Measurements from ENCODE around the gene ALDH1A3. TPM values are rescaled to one million over a fixed set of nuclear protein-coding genes. Genes with fewer than 3 reads are reported as not detected.

Gene ALDH1A3
- total RNA-seq, 1 experiment from 2014 or later: 248 TPM

- POLR2A ChIA-PET: no interaction called here
- no peak for DNase-seq (ENCODE audit: low read depth, low spot score)
- BruUV-seq (replicated peaks): no TSS peak
Observed at GRCh38 chr15:100893261-100893963, 13.8 kb downstream of the ALDH1A3 start.

DNA sequence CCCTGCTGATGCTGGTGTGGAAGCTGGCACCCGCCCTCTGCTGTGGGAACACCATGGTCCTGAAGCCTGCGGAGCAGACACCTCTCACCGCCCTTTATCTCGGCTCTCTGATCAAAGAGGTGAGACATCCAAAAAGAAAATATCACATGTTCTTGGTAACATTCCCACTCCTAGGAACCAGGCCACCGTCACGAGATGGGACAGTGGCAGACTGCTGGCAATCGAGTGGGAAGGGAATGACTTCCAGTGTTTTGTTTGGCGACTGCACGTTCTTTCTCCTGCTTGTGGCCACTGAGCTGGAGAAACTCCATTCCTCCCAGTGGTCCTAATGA, 14.3 kb downstream of the ALDH1A3 start:
- DNase-seq (ENCODE audit: low read depth, low spot score): no peak
- BruUV-seq (replicated peaks): no TSS peak
- no peaks in the 10 kb centered on the region for H3K27me3 ChIP-seq (ENCODE audit: insufficient read depth, low read length)
- H3K79me2 ChIP-seq (ENCODE audit: insufficient read depth, low read length): peaks cover 80% of the 10 kb centered on the region
- no peaks in the 10 kb centered on the region for H3K4me1 ChIP-seq (ENCODE audit: control insufficient read depth in 1 of 2, insufficient read depth in 2 of 2, low read length in 2 of 2)
- no peaks in the 10 kb centered on the region for H3K9me3 ChIP-seq (ENCODE audit: control insufficient read depth in 1 of 2, insufficient read depth in 1 of 2, low read depth in 1 of 2, low read length in 2 of 2)
- H3K4me2 ChIP-seq (ENCODE audit: low read length): no peak overlapping the region
- H3K9ac ChIP-seq (ENCODE audit: low read length): no peak overlapping the region
- ChIA-PET POLR2A (no interaction called here), RAD21 (ENCODE audit: low non-redundant PET in 1 of 2, low total read pairs in 2 of 2, uncharacterized antibody in 2 of 2, unreplicated experiment in 2 of 2) (no interaction called here), CTCF (interaction anchor here (0.9 kb wide), 1 partner anchor 21 kb away, joined by 4 read pairs; no protein-coding TSS in a partner anchor)
- ATAC-seq: no peak
- H3K4me3 ChIP-seq (replicated peaks in 1 of 2; ENCODE audit: low read depth in 1 of 2, low read length in 2 of 2): no peak overlapping the region
- no peak overlapping the region for H2AFZ ChIP-seq (ENCODE audit: low read depth, low read length, poor library complexity, severe bottlenecking)
- H3K9me2 ChIP-seq (ENCODE audit: insufficient read depth): no peaks in the 10 kb centered on the region
- peaks cover 32 to 96% of the 10 kb centered on the region in 2 experiments for H3K36me3 ChIP-seq (ENCODE audit: control insufficient read depth in 1 of 2, insufficient read depth in 2 of 2, low read length in 2 of 2)
- H3K27ac ChIP-seq (ENCODE audit: low read depth, low read length): no peak overlapping the region
- H4K20me1 ChIP-seq (ENCODE audit: insufficient read depth): peaks cover 14% of the 10 kb centered on the region; the same call in 1 of the 2 replicates
- intact Hi-C loops (cut with micrococcal nuclease): no loop called here
- no peak for TF ChIP-seq EZH2phosphoT487 (IDR thresholded peaks at IDR 0.05; ENCODE audit: borderline replicate concordance)
- no peak for TF ChIP-seq RAD21 (IDR thresholded peaks at IDR 0.05; ENCODE audit: low read depth)
- no peak for TF ChIP-seq YY1 (IDR thresholded peaks at IDR 0.05; ENCODE audit: extremely low read depth, insufficient replicate concordance, low read depth, low read length)
- TF ChIP-seq CEBPB (IDR thresholded peaks at IDR 0.05; ENCODE audit: low read depth): no peak
- TF ChIP-seq, protein P1, sequence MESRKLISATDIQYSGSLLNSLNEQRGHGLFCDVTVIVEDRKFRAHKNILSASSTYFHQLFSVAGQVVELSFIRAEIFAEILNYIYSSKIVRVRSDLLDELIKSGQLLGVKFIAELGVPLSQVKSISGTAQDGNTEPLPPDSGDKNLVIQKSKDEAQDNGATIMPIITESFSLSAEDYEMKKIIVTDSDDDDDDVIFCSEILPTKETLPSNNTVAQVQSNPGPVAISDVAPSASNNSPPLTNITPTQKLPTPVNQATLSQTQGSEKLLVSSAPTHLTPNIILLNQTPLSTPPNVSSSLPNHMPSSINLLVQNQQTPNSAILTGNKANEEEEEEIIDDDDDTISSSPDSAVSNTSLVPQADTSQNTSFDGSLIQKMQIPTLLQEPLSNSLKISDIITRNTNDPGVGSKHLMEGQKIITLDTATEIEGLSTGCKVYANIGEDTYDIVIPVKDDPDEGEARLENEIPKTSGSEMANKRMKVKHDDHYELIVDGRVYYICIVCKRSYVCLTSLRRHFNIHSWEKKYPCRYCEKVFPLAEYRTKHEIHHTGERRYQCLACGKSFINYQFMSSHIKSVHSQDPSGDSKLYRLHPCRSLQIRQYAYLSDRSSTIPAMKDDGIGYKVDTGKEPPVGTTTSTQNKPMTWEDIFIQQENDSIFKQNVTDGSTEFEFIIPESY (IDR thresholded peaks at IDR 0.05; ENCODE audit: extremely low read depth, insufficient replicate concordance, low read length): no peak
- no peak for TF ChIP-seq TCF7L2 (IDR thresholded peaks at IDR 0.05; ENCODE audit: borderline replicate concordance, extremely low read depth, insufficient read depth, insufficient read length)
- TF ChIP-seq, protein P2, sequence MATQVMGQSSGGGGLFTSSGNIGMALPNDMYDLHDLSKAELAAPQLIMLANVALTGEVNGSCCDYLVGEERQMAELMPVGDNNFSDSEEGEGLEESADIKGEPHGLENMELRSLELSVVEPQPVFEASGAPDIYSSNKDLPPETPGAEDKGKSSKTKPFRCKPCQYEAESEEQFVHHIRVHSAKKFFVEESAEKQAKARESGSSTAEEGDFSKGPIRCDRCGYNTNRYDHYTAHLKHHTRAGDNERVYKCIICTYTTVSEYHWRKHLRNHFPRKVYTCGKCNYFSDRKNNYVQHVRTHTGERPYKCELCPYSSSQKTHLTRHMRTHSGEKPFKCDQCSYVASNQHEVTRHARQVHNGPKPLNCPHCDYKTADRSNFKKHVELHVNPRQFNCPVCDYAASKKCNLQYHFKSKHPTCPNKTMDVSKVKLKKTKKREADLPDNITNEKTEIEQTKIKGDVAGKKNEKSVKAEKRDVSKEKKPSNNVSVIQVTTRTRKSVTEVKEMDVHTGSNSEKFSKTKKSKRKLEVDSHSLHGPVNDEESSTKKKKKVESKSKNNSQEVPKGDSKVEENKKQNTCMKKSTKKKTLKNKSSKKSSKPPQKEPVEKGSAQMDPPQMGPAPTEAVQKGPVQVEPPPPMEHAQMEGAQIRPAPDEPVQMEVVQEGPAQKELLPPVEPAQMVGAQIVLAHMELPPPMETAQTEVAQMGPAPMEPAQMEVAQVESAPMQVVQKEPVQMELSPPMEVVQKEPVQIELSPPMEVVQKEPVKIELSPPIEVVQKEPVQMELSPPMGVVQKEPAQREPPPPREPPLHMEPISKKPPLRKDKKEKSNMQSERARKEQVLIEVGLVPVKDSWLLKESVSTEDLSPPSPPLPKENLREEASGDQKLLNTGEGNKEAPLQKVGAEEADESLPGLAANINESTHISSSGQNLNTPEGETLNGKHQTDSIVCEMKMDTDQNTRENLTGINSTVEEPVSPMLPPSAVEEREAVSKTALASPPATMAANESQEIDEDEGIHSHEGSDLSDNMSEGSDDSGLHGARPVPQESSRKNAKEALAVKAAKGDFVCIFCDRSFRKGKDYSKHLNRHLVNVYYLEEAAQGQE (IDR thresholded peaks at IDR 0.05; ENCODE audit: low read depth): no peak
- TF ChIP-seq FOSL1 (IDR thresholded peaks at IDR 0.05; ENCODE audit: low read depth): no peak
- no peak for TF ChIP-seq SRF (IDR thresholded peaks at IDR 0.05; ENCODE audit: low read depth)
- no peak for TF ChIP-seq ZNF274 (IDR thresholded peaks at IDR 0.05; ENCODE audit: low read depth, low read length)
- TF ChIP-seq ATF3 (IDR thresholded peaks at IDR 0.05): no peak

More at GRCh38 chr15:100893261-100893963, 13.8 kb downstream of the ALDH1A3 start:
- Histone ChIP-seq H3K79me2 (ENCODE audit: insufficient read depth, low read length) (peaks cover 84% of the 10 kb centered on the region), H3K4me1 (ENCODE audit: control insufficient read depth in 1 of 2, insufficient read depth in 2 of 2, low read length in 2 of 2) (no peaks in the 10 kb centered on the region), H3K4me3 (replicated peaks in 1 of 2; ENCODE audit: low read depth in 1 of 2, low read length in 2 of 2) (no peak overlapping the region), H2AFZ (ENCODE audit: low read depth, low read length, poor library complexity, severe bottlenecking) (no peak overlapping the region), H3K9me3 (ENCODE audit: control insufficient read depth in 1 of 2, insufficient read depth in 1 of 2, low read depth in 1 of 2, low read length in 2 of 2) (no peaks in the 10 kb centered on the region), H3K27me3 (ENCODE audit: insufficient read depth, low read length) (no peaks in the 10 kb centered on the region), H4K20me1 (ENCODE audit: insufficient read depth) (peaks cover 20% of the 10 kb centered on the region; the same call in 1 of the 2 replicates), H3K36me3 (ENCODE audit: control insufficient read depth in 1 of 2, insufficient read depth in 2 of 2, low read length in 2 of 2) (peaks cover 33 to 96% of the 10 kb centered on the region in 2 experiments), H3K4me2 (ENCODE audit: low read length) (no peak overlapping the region), H3K27ac (ENCODE audit: low read depth, low read length) (no peak overlapping the region), H3K9me2 (ENCODE audit: insufficient read depth) (no peaks in the 10 kb centered on the region), H3K9ac (ENCODE audit: low read length) (no peak overlapping the region)
- intact Hi-C loops (cut with micrococcal nuclease): no loop called here
- ChIA-PET RAD21 (ENCODE audit: low non-redundant PET in 1 of 2, low total read pairs in 2 of 2, uncharacterized antibody in 2 of 2, unreplicated experiment in 2 of 2) (no interaction called here), CTCF (interaction anchor here (0.9 kb wide), 1 partner anchor 20 kb away, joined by 4 read pairs; no protein-coding TSS in a partner anchor)
- no peak for TF ChIP-seq POLR2A (IDR thresholded peaks at IDR 0.05; ENCODE audit: borderline replicate concordance, extremely low read depth, insufficient read depth, insufficient read length)
- no peak for TF ChIP-seq EGR1 (IDR thresholded peaks at IDR 0.05; ENCODE audit: low read depth)
- no peak for TF ChIP-seq SRF (IDR thresholded peaks at IDR 0.05; ENCODE audit: low read depth)
- no peak for TF ChIP-seq SP1 (IDR thresholded peaks at IDR 0.05; ENCODE audit: low read depth)
- TF ChIP-seq ZNF274 (IDR thresholded peaks at IDR 0.05; ENCODE audit: low read depth, low read length): no peak
- TF ChIP-seq TCF7L2 (IDR thresholded peaks at IDR 0.05; ENCODE audit: borderline replicate concordance, extremely low read depth, insufficient read depth, insufficient read length): no peak
- no peak for TF ChIP-seq SIN3A (IDR thresholded peaks at IDR 0.05; ENCODE audit: low read depth)
- ATAC-seq: no peak

Measured in HCT116 (cell line).